H1 (cell line): ENCODE data around the gene SPRN. TPM values are rescaled to one million over a fixed set of nuclear protein-coding genes. Genes with fewer than 3 reads are reported as not detected.
A peak's percentile ranks its signal among the peaks of the same experiment; 100 is the strongest.

Source experiments
- CTCF ChIA-PET: fragments of 300-600 bp; sonication (Branson Sonifier 250); formaldehyde crosslinking; loops from one replicate; lab custom pipeline; 2021; ENCODE audit not compliant: partially characterized antibody; lab: Charles Lee
- POLR2A ChIA-PET: fragments of 300-600 bp; sonication (Branson Sonifier 250); formaldehyde crosslinking; loops from one replicate; lab custom pipeline; 2021; ENCODE audit warnings: inconsistent platforms; ENCODE audit not compliant: partially characterized antibody; lab: Charles Lee
- DNase-seq, 2 experiments: peaks; one replicate each; pipeline versions ENCODE4 v3.0.0 to v3.0.0-alpha.2; 2010 to 2022; ENCODE audit warnings: low spot score in 2 of 2, low read depth in 1 of 2, mixed read lengths in 1 of 2
- FAIRE-seq: peaks from 2 replicates; lab custom pipeline; 2011; peaks lifted over from hg19 to GRCh38; lab: Jason Lieb, UNC
- H2AFZ ChIP-seq: 2 replicates; pipeline ENCODE4 v1.8.1; 2012; ENCODE audit warnings: low read length, inconsistent platforms
- H2AK5ac ChIP-seq: 2 replicates; pipeline ENCODE4 v1.6.1; 2013; ENCODE audit warnings: low read depth, low read length
- H2BK120ac ChIP-seq: replicated peaks from 2 replicates; pipeline ENCODE3; 2013; ENCODE audit warnings: low read depth, low read length, inconsistent platforms
- H2BK12ac ChIP-seq: 2 replicates; pipeline ENCODE4 v1.6.1; 2013; ENCODE audit warnings: low read depth, low read length
- H2BK15ac ChIP-seq: 2 replicates; pipeline ENCODE4 v1.6.1; 2013; ENCODE audit warnings: low read length
- H2BK20ac ChIP-seq: 2 replicates; pipeline ENCODE4 v1.6.1; 2013; ENCODE audit warnings: low read length
- H2BK5ac ChIP-seq: 2 replicates; pipeline ENCODE4 v1.6.1; 2013; ENCODE audit warnings: low read depth, low read length
- H3K14ac ChIP-seq: 2 replicates; pipeline ENCODE4 v1.6.1; 2013; ENCODE audit warnings: inconsistent platforms; ENCODE audit not compliant: insufficient read length
- H3K18ac ChIP-seq: 2 replicates; pipeline ENCODE4 v1.6.1; 2013; ENCODE audit warnings: low read length; ENCODE audit errors: extremely low read depth
- H3K23ac ChIP-seq: 2 replicates; pipeline ENCODE4 v1.6.1; 2013; ENCODE audit warnings: inconsistent platforms; ENCODE audit not compliant: insufficient read length
- H3K23me2 ChIP-seq: 2 replicates; pipeline ENCODE4 v1.6.1; 2013; ENCODE audit warnings: low read depth, low read length
- H3K27ac ChIP-seq: 2 replicates; pipeline ENCODE4 v1.6.1; 2011; ENCODE audit warnings: low read depth, low read length, inconsistent platforms
- H3K27me3 ChIP-seq, 4 experiments: replicated peaks in 1 of 4; 1 replicate in 1 of 4; 2 replicates in 3 of 4; pipeline versions ENCODE4 v1.6.1 to v1.8.1; 2011 to 2013; ENCODE audit warnings: low read length in 3 of 4, mild to moderate bottlenecking in 3 of 4, inconsistent platforms in 2 of 4, mixed read lengths in 2 of 4, moderate library complexity in 1 of 4; ENCODE audit not compliant: control insufficient read depth in 3 of 4, insufficient read depth in 3 of 4; ENCODE audit errors: extremely low read depth in 1 of 4
- H3K36me3 ChIP-seq, 4 experiments: 2 replicates each; pipeline versions ENCODE4 v1.6.1 to v1.8.1; 2011 to 2013; ENCODE audit warnings: mild to moderate bottlenecking in 4 of 4, low read length in 3 of 4, moderate library complexity in 2 of 4, control low read depth in 1 of 4, inconsistent platforms in 1 of 4; ENCODE audit not compliant: insufficient read depth in 4 of 4, control insufficient read depth in 2 of 4
- H3K4ac ChIP-seq: replicated peaks from 2 replicates; pipeline ENCODE3; 2013; ENCODE audit warnings: low read length, low read depth, mixed read lengths, inconsistent platforms; ENCODE audit not compliant: insufficient read length
- H3K4me1 ChIP-seq, 4 experiments: replicated peaks in 1 of 4; 1 replicate in 1 of 4; 2 replicates in 3 of 4; pipeline versions ENCODE4 v1.6.1 to v1.8.1; 2011 to 2013; ENCODE audit warnings: low read length in 3 of 4, inconsistent platforms in 2 of 4, mixed read lengths in 1 of 4; ENCODE audit not compliant: insufficient read depth in 4 of 4, control insufficient read depth in 3 of 4
- H3K4me2 ChIP-seq, 2 experiments: 2 replicates each; pipeline versions ENCODE4 v1.6.1 to v1.8.1; 2011 to 2013; ENCODE audit warnings: low read depth in 2 of 2, low read length in 2 of 2, control low read depth in 1 of 2, inconsistent platforms in 1 of 2, mild to moderate bottlenecking in 1 of 2; ENCODE audit not compliant: insufficient read depth in 1 of 2
- H3K4me3 ChIP-seq, 4 experiments: fragments of 200-600, 300-600 bp in 1 of 4; sonication (generic), shearing (Covaris generic), sonication (Bioruptor Twin) in 1 of 4; 2 replicates each; pipeline versions ENCODE4 v1.5.1 to v1.8.1; 2011 to 2016; ENCODE audit warnings: low read length in 4 of 4, low read depth in 3 of 4, control low read depth in 2 of 4, inconsistent platforms in 2 of 4, mild to moderate bottlenecking in 2 of 4, mixed read lengths in 1 of 4, moderate library complexity in 1 of 4; ENCODE audit not compliant: insufficient read depth in 2 of 4; ENCODE audit errors: extremely low read depth in 1 of 4
- H3K56ac ChIP-seq: replicated peaks from 2 replicates; pipeline ENCODE3; 2013; ENCODE audit warnings: low read depth, mild to moderate bottlenecking, mixed read lengths, low read length, inconsistent platforms; ENCODE audit not compliant: insufficient read length
- H3K79me1 ChIP-seq: 2 replicates; pipeline ENCODE4 v1.6.1; 2013; ENCODE audit warnings: low read depth, low read length, control low read depth
- H3K79me2 ChIP-seq, 2 experiments: 2 replicates each; pipeline versions ENCODE4 v1.6.1 to v1.8.1; 2012 to 2013; ENCODE audit warnings: low read length in 2 of 2, mild to moderate bottlenecking in 2 of 2, inconsistent platforms in 1 of 2; ENCODE audit not compliant: insufficient read depth in 2 of 2, control insufficient read depth in 1 of 2
- H3K9ac ChIP-seq, 4 experiments: replicated peaks in 1 of 4; 1 replicate in 1 of 4; 2 replicates in 3 of 4; pipeline versions ENCODE4 v1.6.1 to v1.8.1; 2011 to 2013; ENCODE audit warnings: low read depth in 3 of 4, low read length in 3 of 4, control low read depth in 2 of 4, mild to moderate bottlenecking in 2 of 4, moderate library complexity in 2 of 4, inconsistent platforms in 1 of 4; ENCODE audit errors: extremely low read depth in 1 of 4
- H3K9me3 ChIP-seq, 2 experiments: 2 replicates each; pipeline versions ENCODE4 v1.6.1 to v1.8.1; 2012 to 2013; ENCODE audit warnings: mild to moderate bottlenecking in 2 of 2, moderate library complexity in 2 of 2, control low read depth in 1 of 2, inconsistent platforms in 1 of 2, low read depth in 1 of 2, low read length in 1 of 2, mixed read lengths in 1 of 2; ENCODE audit not compliant: insufficient read depth in 2 of 2
- H4K20me1 ChIP-seq, 2 experiments: replicated peaks in 1 of 2; 2 replicates each; pipeline versions ENCODE3 to v1.8.1; 2011 to 2013; ENCODE audit warnings: inconsistent platforms in 2 of 2, low read length in 2 of 2, mild to moderate bottlenecking in 1 of 2; ENCODE audit not compliant: insufficient read depth in 2 of 2, control insufficient read depth in 1 of 2
- H4K5ac ChIP-seq: 2 replicates; pipeline ENCODE4 v1.6.1; 2013; ENCODE audit warnings: low read length, low read depth, mixed read lengths, inconsistent platforms; ENCODE audit not compliant: insufficient read length
- H4K8ac ChIP-seq: 2 replicates; pipeline ENCODE4 v1.8.0; 2013; ENCODE audit warnings: mild to moderate bottlenecking, moderate library complexity, low read length, inconsistent platforms; ENCODE audit not compliant: insufficient read depth; ENCODE audit errors: extremely low read depth
- H4K91ac ChIP-seq: replicated peaks from 2 replicates; pipeline ENCODE3; 2013; ENCODE audit warnings: low read length, mixed read lengths, inconsistent platforms; ENCODE audit not compliant: insufficient read length
- E2F6 ChIP-seq: IDR thresholded peaks from 2 replicates; pipeline ENCODE4 v1.6.1; 2012; ENCODE audit warnings: inconsistent platforms
- SIN3A ChIP-seq, 2 experiments: IDR thresholded peaks in 1 of 2; conservative IDR thresholded peaks in 1 of 2; 2 replicates each; pipeline ENCODE4 v1.6.1; 2011 to 2012; ENCODE audit warnings: low read length in 2 of 2, improper control_type of control experiment in 1 of 2, low read depth in 1 of 2, mild to moderate bottlenecking in 1 of 2
- WGBS, 2 experiments: shearing (Covaris generic) in 1 of 2; methylation state at CpG; one replicate each; pipeline versions ENCODE4 v1.1.6 to v1.1.7; 2013 to 2015; ENCODE audit warnings: low lambda C conversion rate in 2 of 2, mixed read lengths in 2 of 2, inconsistent platforms in 1 of 2, low coverage in 1 of 2, missing lambda C conversion rate in 1 of 2; ENCODE audit not compliant: insufficient replicate concordance in 2 of 2, insufficient coverage in 1 of 2, insufficient read length in 1 of 2; ENCODE audit errors: extremely low coverage in 1 of 2, missing lambda C conversion rate in 1 of 2; 5-methylcytosine and 5-hydroxymethylcytosine counted together
- polyA plus RNA-seq, 7 experiments: library from polyadenylated mRNA; depleted of rRNA in 3 of 7; stranded (reverse) in 5 of 7; unstranded in 2 of 7; fragments of >200 nt in 5 of 7; fragments of 200-250 nt in 2 of 7; gene quantifications; 1 replicate in 5 of 7; 2 replicates in 1 of 7; 4 replicates in 1 of 7; pipeline versions ENCODE4 v1.2.1 to v1.2.3, GENCODE V29; 2011 to 2013; ENCODE audit warnings: missing spikeins in 2 of 7, mixed read lengths in 2 of 7
- total RNA-seq: library from RNA; stranded (reverse); fragmentation: NEBNext Ultra II Directional; extraction: Animal tissue kit (Norgen Biotek cat#: 25700); gene quantifications from 2 replicates; pipeline ENCODE4 v1.2.1, GENCODE V29; 2021

SPRN gene
- total and polyA plus RNA-seq, 2 of the 8 experiments (the other 6 are each of a cell fraction or from before 2014, with no cell fraction given) = 0.23 to 0.24 TPM

GRCh38 chr10:133390597-133391248 is 33.7 kb downstream of the SPRN start:
- no peaks in the 10 kb centered on the region for H4K20me1 ChIP-seq
- H3K56ac ChIP-seq = no peak overlapping the region
- no peaks in the 10 kb centered on the region for H3K27me3 ChIP-seq
- no peak overlapping the region for H3K9ac ChIP-seq
- no peaks in the 10 kb centered on the region; the same call in 1 of the 2 replicates for H3K79me1 ChIP-seq
- no peak overlapping the region for H2BK12ac ChIP-seq
- H3K79me2 ChIP-seq = peaks cover 0 to 12% of the 10 kb centered on the region in 2 experiments; a peak in 2 of 4 replicates
- H2AFZ ChIP-seq = no peak overlapping the region
- no peak for FAIRE-seq
- no peak overlapping the region for H2BK120ac ChIP-seq
- POLR2A ChIA-PET = interaction anchor here (0.8 to 6.0 kb wide), 4 partner anchors 10 to 35 kb away, joined by 3 to 25 read pairs (median 4); partner anchors contain the start of gene PAOX
- DNase-seq = no peak
- H3K23ac ChIP-seq = no peak overlapping the region
- H3K4me3 ChIP-seq = no peak overlapping the region
- H3K14ac ChIP-seq = no peak overlapping the region
- peaks cover 2% of the 10 kb centered on the region; the same call in 1 of the 2 replicates for H3K23me2 ChIP-seq
- H4K5ac ChIP-seq = no peak overlapping the region
- TF ChIP-seq SIN3A (conservative IDR thresholded peaks at IDR 0.05 in 1 of 2, IDR thresholded peaks at IDR 0.05 in 1 of 2; ENCODE audit: low read depth in 1 of 2, low read length in 2 of 2) (no peak), E2F6 (peak; percentile 68; the same call in 1 of the 2 replicates)
- H3K4ac ChIP-seq = no peak overlapping the region
- H2BK5ac ChIP-seq = no peak overlapping the region
- H4K8ac ChIP-seq = no peak overlapping the region
- peaks cover 0 to under 1% (median 0%) of the 10 kb centered on the region in 4 experiments; a peak in 2 of 8 replicates for H3K36me3 ChIP-seq
- H2AK5ac ChIP-seq = no peak overlapping the region
- CTCF ChIA-PET = interaction anchor here (1.6 to 1.9 kb wide), 2 partner anchors 61 to 63 kb away, joined by 4 to 5 read pairs; no protein-coding TSS in a partner anchor
- H3K4me2 ChIP-seq = no peak overlapping the region
- H3K9me3 ChIP-seq = no peaks in the 10 kb centered on the region
- peaks cover 0 to 3% (median 0%) of the 10 kb centered on the region in 4 experiments; a peak in 3 of 7 replicates for H3K4me1 ChIP-seq
- WGBS, 2 experiments = 95% methylated on average over 19 of the region's 19 CpGs; no CpG with 5 or more reads in 1 of the 2 experiments
- H3K27ac ChIP-seq = no peak overlapping the region
- no peak overlapping the region for H3K18ac ChIP-seq
- H2BK20ac ChIP-seq = no peak overlapping the region
- no peak overlapping the region for H4K91ac ChIP-seq
- H2BK15ac ChIP-seq = no peak overlapping the region
